Upper lobe of left lung (tissue), 4 donors: ENCODE results near the gene LAMA2.

Source experiments
- POLR2A ChIP-seq, 4 donors: fragments of 450-650 bp; IDR thresholded peaks; one replicate each; pipeline ENCODE4 v1.5.1; 2016 to 2017; ENCODE audit warnings: antibody characterized with exemption in 4 of 4, mild to moderate bottlenecking in 2 of 4
- POLR2AphosphoS5 ChIP-seq, 2 donors: sonication (generic); formaldehyde crosslinking; IDR thresholded peaks; one replicate each; pipeline ENCODE4 v1.5.1; 2017; ENCODE audit warnings: antibody characterized with exemption in 2 of 2
- TF ChIP-seq, protein P1 (sequence below), 6 experiments: fragments of 450-650 bp in 4 of 6; fragments of 200-600 bp in 2 of 6; sonication (generic) in 2 of 6; IDR thresholded peaks; one replicate each; pipeline ENCODE4 v1.5.1; 2016 to 2019; ENCODE audit warnings: antibody characterized with exemption in 6 of 6

DNA sequence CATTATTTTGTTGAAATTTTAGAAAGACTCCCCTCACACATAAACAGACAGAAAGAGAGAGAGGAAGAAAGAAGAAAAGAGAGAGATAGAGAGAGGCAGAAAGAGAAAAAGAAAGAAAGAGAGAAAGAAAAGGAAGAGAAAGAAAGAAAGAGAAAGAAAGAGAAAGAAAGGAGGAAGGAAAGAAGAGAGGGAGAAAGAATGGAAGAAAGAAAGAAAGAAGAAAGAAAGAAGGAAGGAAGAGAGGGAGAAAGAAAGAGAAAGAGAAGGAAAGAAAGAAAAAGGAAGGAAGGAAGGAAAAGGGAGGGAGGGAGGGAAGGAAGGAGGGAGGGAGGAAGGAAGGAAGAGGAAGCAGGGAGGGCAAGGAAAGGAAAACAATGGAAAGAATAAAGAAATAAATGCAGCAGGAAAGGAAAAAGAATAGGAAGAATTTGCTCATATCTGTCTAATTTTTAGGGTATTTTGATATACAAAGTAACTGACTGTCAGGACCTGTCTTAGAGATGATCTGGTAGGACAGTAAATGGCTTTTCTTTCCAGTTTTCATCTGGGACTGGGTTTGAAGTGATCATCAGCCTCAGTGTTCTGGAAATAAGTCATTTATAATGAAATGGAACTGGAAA lies 325.6 kb downstream of the LAMA2 start:
- TF ChIP-seq, protein P1, sequence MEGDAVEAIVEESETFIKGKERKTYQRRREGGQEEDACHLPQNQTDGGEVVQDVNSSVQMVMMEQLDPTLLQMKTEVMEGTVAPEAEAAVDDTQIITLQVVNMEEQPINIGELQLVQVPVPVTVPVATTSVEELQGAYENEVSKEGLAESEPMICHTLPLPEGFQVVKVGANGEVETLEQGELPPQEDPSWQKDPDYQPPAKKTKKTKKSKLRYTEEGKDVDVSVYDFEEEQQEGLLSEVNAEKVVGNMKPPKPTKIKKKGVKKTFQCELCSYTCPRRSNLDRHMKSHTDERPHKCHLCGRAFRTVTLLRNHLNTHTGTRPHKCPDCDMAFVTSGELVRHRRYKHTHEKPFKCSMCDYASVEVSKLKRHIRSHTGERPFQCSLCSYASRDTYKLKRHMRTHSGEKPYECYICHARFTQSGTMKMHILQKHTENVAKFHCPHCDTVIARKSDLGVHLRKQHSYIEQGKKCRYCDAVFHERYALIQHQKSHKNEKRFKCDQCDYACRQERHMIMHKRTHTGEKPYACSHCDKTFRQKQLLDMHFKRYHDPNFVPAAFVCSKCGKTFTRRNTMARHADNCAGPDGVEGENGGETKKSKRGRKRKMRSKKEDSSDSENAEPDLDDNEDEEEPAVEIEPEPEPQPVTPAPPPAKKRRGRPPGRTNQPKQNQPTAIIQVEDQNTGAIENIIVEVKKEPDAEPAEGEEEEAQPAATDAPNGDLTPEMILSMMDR (IDR thresholded peaks at IDR 0.05) = no peak
- TF ChIP-seq POLR2AphosphoS5 (IDR thresholded peaks at IDR 0.05) (no peak), POLR2A (IDR thresholded peaks at IDR 0.05) (no peak)
